Motor neuron (in vitro differentiated cells): ENCODE data around the gene TWNK. TPM values are rescaled to one million over a fixed set of nuclear protein-coding genes. Genes with fewer than 3 reads are reported as not detected.
A peak's percentile ranks its signal among the peaks of the same experiment; 100 is the strongest.

Experiments
- ATAC-seq, 8 experiments: fragments of 200-7000 bp; cut with Tn5 transposase; replicated peaks in 6 of 8; 2 replicates each; pipeline ENCODE4 v1.8.0; 2021; ENCODE audit warnings: mild to moderate bottlenecking in 8 of 8, moderate library complexity in 8 of 8
- H3K27ac ChIP-seq, 2 donors: fragments of 250-450 bp; sonication (Bioruptor Pico); 2 replicates each; pipeline ENCODE4 v1.9.0; 2021; ENCODE audit warnings: antibody characterized with exemption in 2 of 2, mild to moderate bottlenecking in 2 of 2, moderate library complexity in 1 of 2
- H3K4me1 ChIP-seq, 2 donors: fragments of 250-450 bp; sonication (Bioruptor Pico); replicated peaks in 1 of 2; 2 replicates each; pipeline ENCODE4 v1.6.1; 2021; ENCODE audit warnings: antibody characterized with exemption in 2 of 2, mild to moderate bottlenecking in 2 of 2, moderate library complexity in 1 of 2
- H3K4me3 ChIP-seq, 5 donors: fragments of 250-450 bp; sonication (Bioruptor Pico); 2 replicates each; pipeline ENCODE4 v1.9.0; 2021; ENCODE audit warnings: antibody characterized with exemption in 5 of 5, mild to moderate bottlenecking in 5 of 5, moderate library complexity in 4 of 5
- WGBS, 10 experiments: fragments of 450-650 bp; shearing (Covaris generic); methylation state at CpG; one replicate each; pipeline ENCODE4 v1.0.0; 2022; 5-methylcytosine and 5-hydroxymethylcytosine counted together
- in situ Hi-C, 9 experiments: fragments of 400-800 bp; cut with MboI; loops; one replicate each; pipeline ENCODE4 v1.15.0; 2021; ENCODE audit warnings: low sequenced_read_pairs in 9 of 9, low pct_unique_long_range_greater_than_20kb in 2 of 9; ENCODE audit not compliant: unreplicated experiment in 9 of 9
- total RNA-seq, 8 experiments: library from RNA; unstranded; fragments of 300-600 nt; gene quantifications; 2 replicates each; pipeline versions ENCODE4 v1.2.3 to v1.2.4, GENCODE V29; 2022

Gene TWNK
- total RNA-seq, 8 experiments from 2014 or later = 5.7 to 31.3 (median 10.5) TPM

DNA sequence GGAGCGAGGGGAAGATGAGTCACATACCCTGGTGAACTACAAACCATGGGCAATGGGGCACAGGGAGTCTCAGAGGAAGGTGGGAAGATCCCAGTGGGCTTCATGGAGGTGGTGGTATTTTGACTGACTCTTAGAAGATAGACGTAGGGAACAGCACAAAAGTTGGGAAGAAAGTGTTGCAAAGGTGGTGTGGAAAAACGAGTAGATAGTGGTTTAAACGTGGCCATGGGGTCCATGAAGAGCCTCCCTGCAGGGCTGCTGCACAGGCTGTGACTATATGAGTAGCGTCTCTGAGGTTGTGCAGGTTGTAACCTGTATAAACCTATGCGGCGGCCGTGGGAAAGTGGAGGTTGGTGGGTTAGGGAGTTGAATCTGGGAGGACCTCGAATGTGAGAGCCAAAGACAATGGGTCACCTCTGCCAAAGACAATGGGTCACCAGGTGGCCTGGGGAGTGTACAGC lies 26.1 kb downstream of the TWNK start:
- no peak for ATAC-seq
- Histone ChIP-seq H3K4me3 (no peak overlapping the region), H3K27ac (no peak overlapping the region), H3K4me1 (peaks cover 10 to 16% of the 10 kb centered on the region in 2 donors)
- 20 to 90% (median 57%) methylated on average over 2 to 9 of the region's 9 CpGs for WGBS, 10 experiments
- in situ Hi-C loops = no loop called here

DNA sequence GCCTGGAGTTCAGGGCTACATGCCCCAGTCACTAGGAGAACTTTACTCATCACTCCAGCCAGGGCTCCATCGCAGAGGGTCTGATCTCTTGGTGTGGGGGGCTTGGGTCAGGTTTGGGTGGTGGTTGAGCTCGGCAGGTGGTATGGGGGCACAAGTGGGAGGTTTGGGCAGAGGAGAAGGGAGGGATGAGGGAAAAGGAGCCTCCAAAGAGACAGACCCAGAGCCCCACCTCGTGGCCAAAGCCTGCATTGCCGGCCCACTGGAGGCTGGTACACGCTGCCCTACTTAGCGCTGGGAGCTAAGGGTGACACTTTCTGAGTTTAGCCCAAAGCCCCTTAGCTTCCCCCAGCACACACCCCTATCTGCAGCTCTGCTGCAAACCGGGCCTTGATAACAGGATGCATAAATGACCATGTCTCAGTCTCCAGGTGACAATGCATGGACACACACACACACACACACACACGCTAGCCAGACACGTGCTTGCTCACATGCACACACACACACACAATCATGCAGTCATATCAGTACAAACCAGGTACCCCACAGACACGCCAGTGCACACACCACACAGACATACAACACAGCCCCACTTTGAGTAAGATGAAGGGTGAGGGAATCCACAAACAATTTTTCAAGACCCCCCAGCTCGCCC lies 27.0 kb downstream of the TWNK start:
- 0 to 33% (median 5%) methylated on average over 2 to 5 of the region's 11 CpGs; no CpG with 5 or more reads in 6 of the 10 experiments for WGBS, 10 experiments
- in situ Hi-C loops = no loop called here
- peak; percentile 8 to 57 (median 43) for ATAC-seq
- no peak overlapping the region for H3K27ac ChIP-seq
- no peak overlapping the region for H3K4me3 ChIP-seq
- peaks cover 10 to 14% of the 10 kb centered on the region in 2 donors for H3K4me1 ChIP-seq

DNA sequence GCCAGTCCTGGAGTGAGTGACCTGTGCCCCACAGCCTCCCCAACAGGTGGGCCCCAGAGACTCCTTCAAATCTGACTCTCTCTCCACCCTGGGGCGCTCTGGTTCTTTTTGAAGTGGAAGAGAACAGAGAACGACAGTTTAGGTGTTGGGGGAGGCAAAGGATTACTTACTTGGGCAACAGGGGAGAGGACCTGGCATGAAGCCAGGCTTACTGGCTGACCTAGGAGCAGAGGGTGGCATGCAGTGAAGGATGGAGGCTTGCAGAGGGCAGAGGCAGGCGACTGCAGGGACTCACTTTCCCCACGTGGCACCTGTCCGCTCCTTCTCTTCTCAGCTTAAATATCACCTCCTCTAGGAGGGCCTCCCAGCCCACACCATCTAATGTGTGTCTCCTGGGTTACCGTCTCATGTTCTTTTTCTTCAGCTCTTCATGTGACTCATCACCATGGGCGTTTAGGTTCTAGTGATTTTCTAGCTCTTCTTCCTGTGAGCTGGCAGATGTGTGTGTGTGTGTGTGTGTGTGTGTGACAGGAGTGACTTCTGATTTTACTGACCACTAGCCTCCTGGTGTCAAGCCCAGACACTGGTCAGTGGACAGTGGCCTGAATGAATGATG lies 27.7 kb downstream of the TWNK start:
- in situ Hi-C loops = no loop called here
- peak in 7 of 8 experiments; percentile 10 to 43 (median 23) for ATAC-seq
- Histone ChIP-seq H3K4me1 (peaks cover 10 to 14% of the 10 kb centered on the region in 2 donors), H3K4me3 (no peak overlapping the region), H3K27ac (no peak overlapping the region)
- WGBS, 10 experiments = 0 to 82% (median 34%) methylated on average over 1 to 4 of the region's 7 CpGs; no CpG with 5 or more reads in 4 of the 10 experiments

DNA sequence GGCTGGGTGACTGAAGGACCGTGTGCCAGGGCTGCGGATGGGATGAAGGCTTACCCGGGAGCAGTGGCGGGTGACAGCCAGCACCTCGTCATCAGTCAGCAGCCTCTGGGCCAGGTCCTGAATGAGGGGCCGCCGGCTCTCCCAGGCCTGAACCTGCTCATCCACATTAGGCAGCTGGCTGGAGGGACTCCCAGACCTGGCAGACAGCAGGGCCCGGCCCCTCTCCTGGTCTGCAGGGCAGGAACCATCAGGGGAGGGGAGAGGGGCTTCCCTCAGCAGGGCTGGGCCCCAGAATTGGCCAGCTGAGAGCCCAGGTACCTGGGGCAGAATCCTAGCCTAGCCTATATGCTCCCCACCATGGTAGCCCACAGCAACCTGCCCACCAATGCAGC lies 28.2 kb downstream of the TWNK start:
- Histone ChIP-seq H3K27ac (no peak overlapping the region), H3K4me3 (no peak overlapping the region), H3K4me1 (peaks cover 10 to 14% of the 10 kb centered on the region in 2 donors)
- in situ Hi-C loops = no loop called here
- 65 to 100% (median 68%) methylated on average over 1 to 7 of the region's 8 CpGs; no CpG with 5 or more reads in 7 of the 10 experiments for WGBS, 10 experiments
- ATAC-seq = peak in 4 of 8 experiments; percentile 0 to 5 (median 3)

DNA sequence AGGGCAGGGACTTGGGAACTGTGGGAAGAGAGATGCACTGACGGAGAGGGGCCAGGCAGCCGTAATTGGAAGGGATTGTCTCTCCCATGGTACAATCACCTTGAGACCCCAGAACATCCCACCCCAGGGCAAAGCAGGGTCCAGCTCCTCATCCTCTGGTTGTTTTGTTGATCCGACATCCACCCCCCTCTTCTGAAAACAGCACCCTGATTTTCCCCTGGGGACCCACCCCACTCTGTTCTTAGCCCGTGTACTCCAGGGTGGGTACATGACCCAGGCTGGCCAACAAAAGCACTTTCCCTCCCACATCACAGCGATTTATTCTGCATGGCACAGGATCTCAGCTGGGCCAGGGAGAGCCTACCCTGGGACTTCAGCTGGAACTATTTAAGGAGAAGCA lies 29.5 kb downstream of the TWNK start:
- Histone ChIP-seq H3K4me1 (peaks cover 10 to 12% of the 10 kb centered on the region in 2 donors), H3K4me3 (no peak overlapping the region), H3K27ac (no peak overlapping the region)
- in situ Hi-C loops = no loop called here
- no CpG with 5 or more reads among the region's 5 CpGs for WGBS, 10 experiments
- no peak for ATAC-seq

DNA sequence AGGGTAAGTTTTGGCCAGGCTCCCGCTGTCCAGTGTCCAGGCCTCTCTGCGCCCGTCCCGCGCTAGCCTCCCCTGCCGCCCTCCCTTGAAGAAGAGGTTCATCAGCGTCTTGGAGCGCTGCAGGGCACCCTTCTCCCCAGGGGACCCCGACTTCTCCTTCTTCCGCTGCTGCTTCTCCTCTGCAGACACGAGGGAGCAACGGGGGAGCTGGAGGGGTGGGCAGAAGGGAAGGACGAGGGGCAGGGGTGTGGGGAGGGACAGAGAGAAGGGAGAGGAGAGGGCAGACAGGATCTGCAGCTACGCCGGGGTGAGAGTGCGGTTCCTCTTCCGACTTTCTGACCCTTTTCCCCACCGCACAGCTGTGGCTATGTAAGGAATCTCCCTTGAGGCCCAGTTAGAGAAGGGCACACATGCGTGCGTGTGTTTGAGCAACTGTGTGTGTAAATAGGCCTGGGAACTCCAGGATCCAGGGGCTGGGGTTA lies 30.8 kb downstream of the TWNK start:
- H3K4me1 ChIP-seq = peaks cover 10 to 12% of the 10 kb centered on the region in 2 donors
- H3K27ac ChIP-seq = no peak overlapping the region
- no peak overlapping the region for H3K4me3 ChIP-seq
- ATAC-seq = peak in 3 of 8 experiments; percentile 2 to 3 (median 2)
- WGBS, 10 experiments = 40 to 95% methylated on average over 1 to 4 of the region's 20 CpGs; no CpG with 5 or more reads in 8 of the 10 experiments
- in situ Hi-C loops = no loop called here

DNA sequence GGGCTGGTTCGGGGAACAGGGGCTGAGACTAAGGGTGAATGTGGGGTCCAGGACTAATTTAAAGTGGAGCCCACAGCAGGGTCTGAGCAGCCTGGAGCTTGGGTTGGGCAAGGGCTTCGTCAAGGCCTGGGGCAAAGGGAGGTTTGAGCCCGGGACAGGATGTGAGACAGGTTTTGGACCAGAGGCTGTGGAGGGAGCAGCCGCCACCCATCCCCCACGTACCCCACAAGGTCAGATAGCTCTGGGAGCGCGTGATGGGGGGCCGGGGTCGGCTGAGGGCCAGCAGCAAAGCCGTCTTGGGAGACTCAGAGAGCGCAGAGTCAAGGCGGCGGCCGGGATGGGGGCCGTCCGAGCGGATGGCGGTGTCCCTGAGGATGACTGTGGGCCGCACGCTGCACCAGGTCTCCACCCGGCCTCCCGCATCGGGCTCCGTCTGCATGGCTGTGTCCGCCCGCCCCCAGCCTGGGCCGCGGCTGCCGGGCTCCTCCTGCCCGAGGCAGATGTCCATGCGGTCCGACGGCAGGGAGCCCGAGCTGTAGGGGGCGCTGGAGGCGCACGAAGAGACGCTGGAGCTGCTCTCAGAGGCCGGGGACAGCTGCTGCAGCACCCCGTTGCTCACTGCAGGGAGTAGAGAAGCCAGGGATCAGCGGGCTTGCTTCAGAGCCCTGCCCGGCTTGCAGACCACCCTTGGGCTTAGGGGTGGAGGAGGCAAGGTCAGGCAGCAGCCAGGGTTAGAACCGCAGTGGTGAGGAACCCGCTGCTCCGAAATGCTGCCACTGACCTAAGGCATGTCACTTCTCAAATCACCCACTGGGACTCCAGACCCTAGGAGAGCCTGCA lies 31.5 kb downstream of the TWNK start:
- in situ Hi-C loops = no loop called here
- Histone ChIP-seq H3K27ac (no peak overlapping the region), H3K4me3 (no peak overlapping the region), H3K4me1 (peaks cover 10 to 12% of the 10 kb centered on the region in 2 donors)
- WGBS, 10 experiments = 0 to 61% (median 19%) methylated on average over 1 to 9 of the region's 45 CpGs; no CpG with 5 or more reads in 4 of the 10 experiments
- ATAC-seq = peak; percentile 67 to 96 (median 81)

DNA sequence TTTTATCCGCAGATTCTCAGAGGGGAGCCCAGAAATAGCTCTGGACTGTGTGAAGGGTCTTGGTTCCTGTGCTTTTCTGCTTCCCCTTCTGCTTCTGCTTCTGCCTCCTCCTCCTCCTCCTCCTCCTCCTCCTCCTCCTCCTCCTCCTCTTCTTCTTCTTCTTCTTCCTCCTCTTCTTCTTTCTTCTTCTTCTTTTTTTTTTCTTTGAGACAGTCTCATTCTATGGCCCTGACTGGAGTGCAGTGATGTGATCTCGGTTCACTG lies 32.0 kb downstream of the TWNK start:
- in situ Hi-C loops = no loop called here
- no peak overlapping the region for H3K27ac ChIP-seq
- WGBS, 10 experiments = 0 to 100% (median 50%) methylated on average over 1 of the region's 2 CpGs; no CpG with 5 or more reads in 6 of the 10 experiments
- no peak overlapping the region for H3K4me3 ChIP-seq
- no peak for ATAC-seq
- peaks cover 9 to 10% of the 10 kb centered on the region in 2 donors for H3K4me1 ChIP-seq

DNA sequence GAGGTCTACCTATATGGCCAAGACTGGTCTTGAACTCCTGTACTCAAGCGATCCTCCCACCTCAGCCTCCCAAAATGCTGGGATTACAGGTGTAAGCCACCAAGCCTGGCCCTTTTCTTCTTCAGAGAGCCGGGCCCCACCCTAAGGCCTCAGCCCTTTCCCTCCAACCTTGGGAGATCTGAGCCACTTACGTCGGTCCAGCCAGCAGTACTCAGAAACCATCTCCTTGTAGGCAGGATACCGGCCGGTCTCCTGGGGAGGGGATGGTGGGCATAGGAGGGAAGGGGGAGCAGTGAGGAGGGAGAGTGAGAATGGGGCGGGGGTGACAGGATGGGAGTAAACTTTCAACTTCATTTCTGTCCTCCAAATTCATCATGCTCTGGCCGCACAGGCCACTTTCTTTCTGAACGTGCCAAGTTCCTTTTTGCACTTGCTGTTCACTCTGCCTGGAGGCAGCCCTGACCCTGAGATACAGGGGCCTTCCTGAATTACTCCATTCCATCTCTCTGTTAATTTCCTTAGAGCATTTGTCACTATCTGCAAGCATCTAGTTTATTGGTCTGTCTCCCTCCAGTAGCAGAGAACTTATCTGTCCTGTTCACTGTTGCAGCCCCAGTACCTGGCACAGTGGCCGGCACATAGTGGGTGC lies 33.2 kb downstream of the TWNK start:
- WGBS, 10 experiments = 63 to 100% (median 84%) methylated on average over 1 to 5 of the region's 10 CpGs; no CpG with 5 or more reads in 4 of the 10 experiments
- in situ Hi-C loops = no loop called here
- Histone ChIP-seq H3K4me3 (no peak overlapping the region), H3K4me1 (peaks cover 7 to 10% of the 10 kb centered on the region in 2 donors), H3K27ac (no peak overlapping the region)
- no peak for ATAC-seq

DNA sequence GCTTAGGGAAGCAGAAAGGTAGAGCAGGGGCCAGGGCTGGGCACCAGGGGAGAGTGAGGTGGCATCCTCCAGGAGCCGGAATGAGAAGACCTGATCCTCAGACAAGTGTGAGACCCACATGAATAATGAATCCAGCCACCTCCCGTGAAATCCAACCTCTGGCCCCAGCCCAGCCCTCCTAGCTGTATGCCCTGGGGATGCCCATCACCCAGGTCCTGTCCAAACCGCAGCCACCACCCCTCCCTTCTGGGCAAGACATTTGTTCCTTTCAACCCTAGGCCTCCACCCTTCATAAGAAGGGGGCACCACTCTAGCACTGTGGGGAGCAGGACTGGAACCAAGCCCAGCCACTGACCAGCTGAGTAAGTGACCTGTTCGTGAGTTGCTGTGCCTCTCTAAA lies 33.9 kb downstream of the TWNK start:
- H3K4me3 ChIP-seq = no peak overlapping the region
- H3K4me1 ChIP-seq = peaks cover 7 to 10% of the 10 kb centered on the region in 2 donors
- in situ Hi-C loops = no loop called here
- WGBS, 10 experiments = 60 to 100% methylated on average over 1 of the region's 4 CpGs; no CpG with 5 or more reads in 8 of the 10 experiments
- no peak for ATAC-seq
- no peak overlapping the region for H3K27ac ChIP-seq

DNA sequence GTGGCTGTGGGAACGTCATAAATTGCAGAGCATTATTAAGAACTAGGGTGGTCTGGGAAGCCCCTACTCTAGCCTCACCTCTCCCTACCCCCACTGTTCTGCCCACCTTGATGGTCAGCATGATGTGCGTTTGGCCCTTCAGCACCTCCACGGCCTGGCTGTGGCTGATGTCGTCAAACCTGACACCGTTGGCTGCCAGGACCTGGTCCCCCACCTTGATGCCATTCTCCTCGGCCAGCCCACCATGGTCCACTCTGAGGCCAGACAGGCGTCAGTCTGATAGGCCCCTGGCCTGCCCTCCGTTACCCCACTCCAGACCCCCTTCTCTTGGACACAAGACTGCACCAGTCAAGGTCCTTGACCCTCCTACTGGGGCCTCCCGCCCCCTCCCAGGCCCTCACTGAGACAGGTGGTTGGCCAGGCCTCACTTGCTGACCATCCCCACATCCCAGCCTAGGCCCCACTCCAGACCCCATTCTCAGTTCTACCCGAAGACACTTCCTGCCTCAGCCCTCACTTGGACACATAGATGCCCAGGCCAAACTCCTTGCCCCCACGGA lies 34.4 kb downstream of the TWNK start:
- H3K27ac ChIP-seq = no peak overlapping the region
- WGBS, 10 experiments = 40 to 100% (median 57%) methylated on average over 1 to 2 of the region's 11 CpGs; no CpG with 5 or more reads in 5 of the 10 experiments
- H3K4me1 ChIP-seq = peaks cover 7 to 10% of the 10 kb centered on the region in 2 donors
- H3K4me3 ChIP-seq = no peak overlapping the region
- ATAC-seq = no peak
- in situ Hi-C loops = no loop called here

DNA sequence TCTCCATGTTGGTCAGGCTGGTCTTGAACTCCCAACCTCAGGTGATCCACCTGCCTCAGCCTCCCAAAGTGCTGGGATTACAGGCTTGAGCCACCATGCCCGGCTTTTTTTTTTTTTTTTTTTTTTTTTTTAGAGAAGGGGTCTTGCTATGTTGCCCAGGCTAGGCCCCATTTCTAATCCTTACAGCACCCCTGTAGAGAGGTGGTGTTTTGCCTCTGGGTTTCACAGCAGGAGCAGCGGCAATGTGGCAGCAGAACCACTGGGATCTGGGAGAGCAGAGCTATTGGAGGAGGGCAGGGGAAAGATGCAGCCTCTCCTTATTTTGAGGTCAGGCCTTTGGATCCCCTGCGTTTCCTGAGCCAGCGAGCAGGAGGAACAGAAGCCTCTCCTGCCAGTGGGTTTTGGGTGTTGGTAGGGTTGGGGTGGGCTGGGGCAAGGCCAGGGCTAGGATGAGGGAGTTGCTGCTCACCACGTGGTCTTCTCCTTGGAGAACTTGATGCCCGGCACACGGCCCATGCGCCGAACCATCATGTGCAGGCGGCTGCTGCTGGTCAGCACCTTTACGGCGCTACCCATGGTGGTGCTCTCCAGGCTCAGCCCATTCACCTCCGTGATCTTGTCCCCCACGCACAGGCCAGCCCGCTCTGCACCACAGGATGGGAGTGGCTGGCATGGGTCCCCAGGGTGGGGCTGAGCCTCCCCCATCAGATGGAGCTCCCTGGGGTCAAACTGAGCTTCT lies 35.8 kb downstream of the TWNK start:
- 80 to 100% (median 87%) methylated on average over 1 to 4 of the region's 15 CpGs; no CpG with 5 or more reads in 5 of the 10 experiments for WGBS, 10 experiments
- ATAC-seq = no peak

More for the DNA sequence above, 35.8 kb downstream of the TWNK start:
- in situ Hi-C loops = no loop called here
- no peak overlapping the region for H3K4me3 ChIP-seq
- no peak overlapping the region for H3K27ac ChIP-seq
- H3K4me1 ChIP-seq = peaks cover 5 to 8% of the 10 kb centered on the region in 2 donors
